Hepatocyte (in vitro differentiated cells): ENCODE measurements around the gene ARHGAP42.

ENCODE experiments used
- EZH2 ChIP-seq: fragments of 200-600 bp; sonication (generic); IDR thresholded peaks from 2 replicates; pipeline ENCODE4 v1.6.1; 2016; ENCODE audit warnings: antibody characterized with exemption, mild to moderate bottlenecking, borderline replicate concordance
- EZH2phosphoT487 ChIP-seq: fragments of 200-600 bp; sonication (generic); IDR thresholded peaks from one replicate; pipeline ENCODE4 v1.6.1; 2018; ENCODE audit warnings: antibody characterized with exemption, mild to moderate bottlenecking, low read depth, moderate library complexity; ENCODE audit not compliant: unreplicated experiment, severe bottlenecking
- TF ChIP-seq, protein P1 (sequence below): fragments of 200-600 bp; sonication (generic); IDR thresholded peaks from 2 replicates; pipeline ENCODE4 v1.5.1; 2016; ENCODE audit warnings: antibody characterized with exemption, mild to moderate bottlenecking; ENCODE audit not compliant: poor library complexity

DNA sequence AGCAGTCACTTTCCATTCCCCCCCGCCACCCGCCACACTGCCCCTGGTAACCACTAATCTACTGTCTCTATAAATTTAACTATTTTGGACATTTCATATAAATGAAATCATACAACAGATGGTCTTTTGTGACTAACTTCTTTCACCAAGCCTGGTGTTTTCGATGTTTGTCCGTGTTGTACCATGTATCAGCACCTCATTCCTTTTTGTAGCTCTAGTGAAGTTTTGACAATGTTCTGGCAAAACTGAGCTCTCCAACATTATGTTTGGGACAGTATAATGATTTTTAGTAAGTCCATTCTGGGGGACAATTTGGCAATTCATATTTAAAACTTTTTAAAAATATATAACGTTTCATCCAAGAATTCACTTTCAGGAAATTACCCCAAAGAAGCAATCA is 45.6 kb upstream of the ARHGAP42 start:
- no peak for TF ChIP-seq EZH2
- TF ChIP-seq, protein P1, sequence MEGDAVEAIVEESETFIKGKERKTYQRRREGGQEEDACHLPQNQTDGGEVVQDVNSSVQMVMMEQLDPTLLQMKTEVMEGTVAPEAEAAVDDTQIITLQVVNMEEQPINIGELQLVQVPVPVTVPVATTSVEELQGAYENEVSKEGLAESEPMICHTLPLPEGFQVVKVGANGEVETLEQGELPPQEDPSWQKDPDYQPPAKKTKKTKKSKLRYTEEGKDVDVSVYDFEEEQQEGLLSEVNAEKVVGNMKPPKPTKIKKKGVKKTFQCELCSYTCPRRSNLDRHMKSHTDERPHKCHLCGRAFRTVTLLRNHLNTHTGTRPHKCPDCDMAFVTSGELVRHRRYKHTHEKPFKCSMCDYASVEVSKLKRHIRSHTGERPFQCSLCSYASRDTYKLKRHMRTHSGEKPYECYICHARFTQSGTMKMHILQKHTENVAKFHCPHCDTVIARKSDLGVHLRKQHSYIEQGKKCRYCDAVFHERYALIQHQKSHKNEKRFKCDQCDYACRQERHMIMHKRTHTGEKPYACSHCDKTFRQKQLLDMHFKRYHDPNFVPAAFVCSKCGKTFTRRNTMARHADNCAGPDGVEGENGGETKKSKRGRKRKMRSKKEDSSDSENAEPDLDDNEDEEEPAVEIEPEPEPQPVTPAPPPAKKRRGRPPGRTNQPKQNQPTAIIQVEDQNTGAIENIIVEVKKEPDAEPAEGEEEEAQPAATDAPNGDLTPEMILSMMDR = no peak
- no peak for TF ChIP-seq EZH2phosphoT487
